Upper lobe of right lung (tissue), 1 donor: ENCODE results near the gene ARSG. TPM values are rescaled to one million over a fixed set of nuclear protein-coding genes. Genes with fewer than 3 reads are reported as not detected.

Source experiments
- ATAC-seq: fragments of 200-7000 bp; cut with Tn5 transposase; one replicate; pipeline ENCODE4 v1.9.1; 2020; ENCODE audit warnings: mild to moderate bottlenecking, moderate library complexity
- DNase-seq: peaks from one replicate; pipeline ENCODE4 v3.0.0-alpha.2; 2020
- H3K27ac ChIP-seq: fragments of 200-600 bp; one replicate; pipeline ENCODE4 v1.8.0; 2022
- H3K27me3 ChIP-seq: fragments of 200-600 bp; one replicate; pipeline ENCODE4 v1.8.0; 2022; ENCODE audit warnings: mild to moderate bottlenecking
- H3K36me3 ChIP-seq: fragments of 200-600 bp; one replicate; pipeline ENCODE4 v1.8.0; 2022
- H3K4me1 ChIP-seq: fragments of 200-600 bp; one replicate; pipeline ENCODE4 v1.8.0; 2022
- H3K4me3 ChIP-seq: fragments of 200-600 bp; one replicate; pipeline ENCODE4 v1.8.0; 2022; ENCODE audit warnings: mild to moderate bottlenecking
- H3K9me3 ChIP-seq: fragments of 200-600 bp; one replicate; pipeline ENCODE4 v1.8.0; 2022
- CTCF ChIP-seq: fragments of 200-600 bp; IDR thresholded peaks from one replicate; pipeline ENCODE4 v1.8.0; 2022; ENCODE audit warnings: antibody characterized with exemption
- intact Hi-C: fragments of 100-400 bp; cut with DNase I; formaldehyde crosslinking; loops from one replicate; pipeline ENCODE4 v1.11.0; 2022
- total RNA-seq: library from RNA; stranded (reverse); fragmentation: NEBNext Ultra II Directional; extraction: Animal tissue kit (Norgen Biotek cat#: 25700); gene quantifications from one replicate; pipeline ENCODE4 v1.2.1, GENCODE V29; 2021
- donor health status: DM: no; HTN: yes; CAD: no; lungs with severe emphysema.

The ARSG gene
- total RNA-seq, 1 donor from 2014 or later, result 4.8 TPM

- ATAC-seq (no peak), DNase-seq (no peak)
- Histone ChIP-seq H3K36me3 (no peaks in the 10 kb centered on the region), H3K27ac (peak overlapping the region; percentile 55), H3K4me3 (no peak overlapping the region), H3K4me1 (no peaks in the 10 kb centered on the region), H3K9me3 (no peaks in the 10 kb centered on the region), H3K27me3 (no peaks in the 10 kb centered on the region)
- intact Hi-C loops, result no loop called here
- no peak for TF ChIP-seq CTCF
These were observed 99.7 kb downstream of the ARSG start for GRCh38 chr17:68390888-68391545.

GRCh38 chr17:68391561-68392268 lies 100.4 kb downstream of the ARSG start:
- no peaks in the 10 kb centered on the region for H3K4me1 ChIP-seq
- no peak for ATAC-seq
- DNase-seq, result no peak
- H3K27ac ChIP-seq, result peak overlapping the region; percentile 55
- no peaks in the 10 kb centered on the region for H3K27me3 ChIP-seq
- no peaks in the 10 kb centered on the region for H3K9me3 ChIP-seq
- no peak for TF ChIP-seq CTCF
- H3K4me3 ChIP-seq, result no peak overlapping the region
- H3K36me3 ChIP-seq, result no peaks in the 10 kb centered on the region
- intact Hi-C loops, result no loop called here

GRCh38 chr17:68394608-68395331 lies 103.5 kb downstream of the ARSG start:
- intact Hi-C loops, result no loop called here
- Histone ChIP-seq H3K9me3 (no peaks in the 10 kb centered on the region), H3K36me3 (no peaks in the 10 kb centered on the region), H3K4me1 (peaks cover 8% of the 10 kb centered on the region), H3K4me3 (no peak overlapping the region), H3K27me3 (no peaks in the 10 kb centered on the region), H3K27ac (no peak overlapping the region)
- no peak for DNase-seq
- ATAC-seq, result no peak
- TF ChIP-seq CTCF, result no peak

- DNase-seq, result no peak
- intact Hi-C loops, result no loop called here
- no peaks in the 10 kb centered on the region for H3K36me3 ChIP-seq
- no peaks in the 10 kb centered on the region for H3K9me3 ChIP-seq
- peaks cover 8% of the 10 kb centered on the region for H3K4me1 ChIP-seq
- ATAC-seq, result no peak
- H3K27me3 ChIP-seq, result no peaks in the 10 kb centered on the region
- no peak overlapping the region for H3K27ac ChIP-seq
- TF ChIP-seq CTCF, result no peak
- no peak overlapping the region for H3K4me3 ChIP-seq
These were observed 105.2 kb downstream of the ARSG start for GRCh38 chr17:68396226-68397107.

- no peak for ATAC-seq
- H3K27ac ChIP-seq, result no peak overlapping the region
- H3K9me3 ChIP-seq, result no peaks in the 10 kb centered on the region
- no peak overlapping the region for H3K4me3 ChIP-seq
- no peak for TF ChIP-seq CTCF
- no peaks in the 10 kb centered on the region for H3K27me3 ChIP-seq
- no peak for DNase-seq
- intact Hi-C loops, result no loop called here
- no peaks in the 10 kb centered on the region for H3K36me3 ChIP-seq
- peaks cover 8% of the 10 kb centered on the region for H3K4me1 ChIP-seq
These were observed 105.8 kb downstream of the ARSG start for GRCh38 chr17:68397108-68397536.
